Parathyroid adenoma (tissue), 2 donors: ENCODE data around the gene PLCH2.

Experiments
- H2AFZ ChIP-seq: fragments of 300-600 bp; sonication (generic); one replicate; pipeline ENCODE4 v1.7.0; 2017; ENCODE audit warnings: antibody characterized with exemption, mild to moderate bottlenecking
- H3K27ac ChIP-seq: fragments of 300-600 bp; sonication (generic); one replicate; pipeline ENCODE4 v1.7.0; 2017
- H3K27me3 ChIP-seq: fragments of 300-600 bp; sonication (generic); one replicate; pipeline ENCODE4 v1.7.0; 2017; ENCODE audit warnings: low read length; ENCODE audit not compliant: control insufficient read depth, insufficient read depth
- H3K36me3 ChIP-seq: fragments of 300-600 bp; sonication (generic); one replicate; pipeline ENCODE4 v1.7.0; 2017; ENCODE audit warnings: low read length; ENCODE audit not compliant: control insufficient read depth, insufficient read depth
- H3K4me1 ChIP-seq: fragments of 300-600 bp; sonication (generic); one replicate; pipeline ENCODE4 v1.7.0; 2017; ENCODE audit warnings: control low read depth
- H3K4me2 ChIP-seq: fragments of 300-600 bp; sonication (generic); one replicate; pipeline ENCODE4 v1.7.0; 2017; ENCODE audit warnings: low read length
- H3K4me3 ChIP-seq: fragments of 300-600 bp; sonication (generic); one replicate; pipeline ENCODE4 v1.7.0; 2017; ENCODE audit warnings: low read depth, low read length
- H3K79me2 ChIP-seq: fragments of 300-600 bp; sonication (generic); one replicate; pipeline ENCODE4 v1.7.0; 2017; ENCODE audit warnings: control low read depth
- H3K9ac ChIP-seq: fragments of 300-600 bp; sonication (generic); one replicate; pipeline ENCODE4 v1.7.0; 2017; ENCODE audit warnings: mild to moderate bottlenecking
- H3K9me3 ChIP-seq: fragments of 300-600 bp; sonication (generic); one replicate; pipeline ENCODE4 v1.7.0; 2017; ENCODE audit warnings: low read length; ENCODE audit not compliant: control insufficient read depth
- TF ChIP-seq, protein P1 (sequence below): fragments of 300-600 bp; sonication (generic); IDR thresholded peaks from one replicate; pipeline ENCODE4 v1.7.0; 2017; ENCODE audit warnings: antibody characterized with exemption, mild to moderate bottlenecking
- donor health status: primary hyperparathyroidism.

PLCH2 gene

DNA sequence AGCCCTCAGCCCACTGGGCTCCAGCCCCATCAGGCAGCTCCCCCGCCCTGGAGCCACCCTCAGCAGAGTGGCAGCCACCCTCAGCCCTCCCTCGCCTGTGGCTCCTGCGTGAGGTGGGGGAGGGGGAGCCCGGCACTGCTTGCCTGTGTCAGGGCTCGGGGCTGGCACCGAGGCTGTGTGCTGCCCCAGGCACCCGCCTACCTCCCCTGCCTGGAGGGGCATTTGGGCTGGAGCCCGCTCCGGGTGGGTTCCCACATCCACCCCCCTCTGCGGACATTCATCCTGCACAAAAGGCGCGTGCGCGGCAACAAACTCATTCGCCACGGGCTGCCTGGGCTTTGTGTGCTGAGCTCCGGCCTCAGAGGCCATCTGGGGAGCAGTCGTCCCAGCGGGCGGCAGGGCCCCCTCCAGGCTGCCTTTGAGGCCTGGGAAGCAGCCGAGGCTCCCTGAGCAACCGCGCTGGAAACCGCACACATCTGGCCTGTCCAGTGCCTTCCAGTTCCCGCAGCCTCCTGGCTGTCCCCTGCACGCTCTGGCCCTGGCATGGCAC, 67.5 kb downstream of the PLCH2 start:
- H3K27ac ChIP-seq, result no peak overlapping the region
- no peaks in the 10 kb centered on the region for H3K36me3 ChIP-seq
- peaks cover 8% of the 10 kb centered on the region for H3K4me1 ChIP-seq
- no peaks in the 10 kb centered on the region for H3K9me3 ChIP-seq
- no peak overlapping the region for H3K9ac ChIP-seq
- no peaks in the 10 kb centered on the region for H3K79me2 ChIP-seq
- H3K4me2 ChIP-seq, result no peak overlapping the region
- H3K27me3 ChIP-seq, result no peaks in the 10 kb centered on the region
- H3K4me3 ChIP-seq, result no peak overlapping the region
- peak overlapping the region; percentile 56 for H2AFZ ChIP-seq
- TF ChIP-seq, protein P1, sequence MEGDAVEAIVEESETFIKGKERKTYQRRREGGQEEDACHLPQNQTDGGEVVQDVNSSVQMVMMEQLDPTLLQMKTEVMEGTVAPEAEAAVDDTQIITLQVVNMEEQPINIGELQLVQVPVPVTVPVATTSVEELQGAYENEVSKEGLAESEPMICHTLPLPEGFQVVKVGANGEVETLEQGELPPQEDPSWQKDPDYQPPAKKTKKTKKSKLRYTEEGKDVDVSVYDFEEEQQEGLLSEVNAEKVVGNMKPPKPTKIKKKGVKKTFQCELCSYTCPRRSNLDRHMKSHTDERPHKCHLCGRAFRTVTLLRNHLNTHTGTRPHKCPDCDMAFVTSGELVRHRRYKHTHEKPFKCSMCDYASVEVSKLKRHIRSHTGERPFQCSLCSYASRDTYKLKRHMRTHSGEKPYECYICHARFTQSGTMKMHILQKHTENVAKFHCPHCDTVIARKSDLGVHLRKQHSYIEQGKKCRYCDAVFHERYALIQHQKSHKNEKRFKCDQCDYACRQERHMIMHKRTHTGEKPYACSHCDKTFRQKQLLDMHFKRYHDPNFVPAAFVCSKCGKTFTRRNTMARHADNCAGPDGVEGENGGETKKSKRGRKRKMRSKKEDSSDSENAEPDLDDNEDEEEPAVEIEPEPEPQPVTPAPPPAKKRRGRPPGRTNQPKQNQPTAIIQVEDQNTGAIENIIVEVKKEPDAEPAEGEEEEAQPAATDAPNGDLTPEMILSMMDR, result no peak

DNA sequence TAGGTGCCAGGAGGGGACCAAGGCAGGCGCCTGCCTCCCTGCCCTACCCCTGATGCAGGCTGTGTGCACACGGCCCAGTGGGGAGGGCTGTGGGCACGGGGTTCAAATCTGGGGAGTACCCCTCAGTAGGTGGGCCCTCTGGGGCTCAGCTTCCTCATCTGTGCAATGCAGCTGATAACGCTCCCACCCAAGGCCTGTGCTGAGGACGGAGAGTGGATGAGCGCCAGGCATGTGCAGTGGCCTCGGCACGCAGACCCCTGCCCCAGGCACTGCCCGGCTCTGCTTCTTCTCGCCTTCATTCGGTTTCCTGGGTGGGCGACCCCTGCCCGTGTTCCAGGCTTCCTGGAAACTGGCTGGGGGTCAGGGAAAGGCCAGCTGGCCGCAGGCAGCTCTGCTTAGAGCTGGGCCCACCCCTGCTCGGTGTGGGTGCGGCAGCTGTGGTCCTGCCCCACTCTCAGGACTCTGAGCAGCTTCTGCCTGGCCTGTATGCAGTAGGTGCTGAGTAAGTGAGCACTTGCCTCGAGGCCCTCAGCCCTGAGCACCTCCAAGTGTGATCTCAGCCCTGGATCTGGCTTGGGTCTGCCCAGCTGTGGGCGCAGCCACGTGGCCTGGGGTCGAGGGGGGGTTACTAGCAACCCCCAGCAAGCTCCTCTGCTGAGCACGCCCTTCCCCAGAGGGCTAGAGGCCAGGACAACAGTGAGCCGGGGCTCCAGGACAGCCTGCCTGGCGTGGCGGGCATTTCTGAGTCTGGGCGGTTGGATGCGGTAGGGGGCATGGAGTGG, 68.2 kb downstream of the PLCH2 start:
- H3K4me3 ChIP-seq, result no peak overlapping the region
- no peak overlapping the region for H3K9ac ChIP-seq
- no peak overlapping the region for H3K27ac ChIP-seq

DNA sequence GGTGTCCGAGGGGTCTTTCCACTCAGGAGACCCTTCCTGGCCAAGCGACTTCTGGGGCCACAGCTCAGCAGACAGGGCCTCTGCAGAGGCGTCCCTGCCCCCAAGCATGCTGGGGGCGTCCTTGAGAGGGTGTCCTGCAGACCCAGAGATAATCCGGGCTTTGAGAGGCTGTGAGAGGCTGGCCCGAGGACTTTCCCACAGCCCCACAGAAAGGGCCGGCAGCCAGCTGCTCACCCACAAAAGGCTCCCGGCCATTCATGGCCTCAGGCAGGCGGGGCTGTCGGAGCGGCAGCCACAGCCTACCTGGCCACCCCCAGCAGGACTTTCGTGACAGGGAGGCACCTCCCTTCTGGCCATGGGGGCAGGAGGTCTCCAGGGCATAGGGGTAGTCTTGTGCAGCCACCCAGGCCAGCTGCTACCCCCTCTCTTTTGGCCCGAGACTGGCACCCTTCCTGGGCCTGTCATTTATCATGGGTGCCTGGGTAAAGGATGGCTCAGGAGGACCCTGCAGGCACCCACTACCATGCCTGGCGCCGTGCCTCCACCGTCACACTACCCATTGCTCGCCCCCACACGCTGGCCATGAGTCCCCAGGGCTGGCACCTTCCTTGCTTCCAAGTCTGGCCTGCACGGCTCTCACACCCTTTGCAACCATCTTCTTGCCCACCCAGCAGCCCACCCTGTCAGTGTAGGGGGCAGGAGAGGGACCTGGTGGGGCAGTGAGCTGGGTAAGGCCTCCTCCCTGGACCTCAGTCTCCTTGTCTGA, 69.0 kb downstream of the PLCH2 start:
- Histone ChIP-seq H3K27ac (no peak overlapping the region), H3K4me2 (no peak overlapping the region), H3K9ac (no peak overlapping the region), H3K9me3 (no peaks in the 10 kb centered on the region), H3K4me1 (peaks cover 12% of the 10 kb centered on the region), H3K36me3 (no peaks in the 10 kb centered on the region), H3K79me2 (no peaks in the 10 kb centered on the region), H3K27me3 (no peaks in the 10 kb centered on the region), H3K4me3 (no peak overlapping the region), H2AFZ (no peak overlapping the region)
- TF ChIP-seq, protein P1, result no peak

More for the DNA sequence above, 68.2 kb downstream of the PLCH2 start:
- TF ChIP-seq, protein P1, result no peak
- Histone ChIP-seq H3K79me2 (no peaks in the 10 kb centered on the region), H3K4me2 (no peak overlapping the region), H2AFZ (peak overlapping the region; percentile 56), H3K27me3 (no peaks in the 10 kb centered on the region), H3K9me3 (no peaks in the 10 kb centered on the region), H3K4me1 (peaks cover 12% of the 10 kb centered on the region), H3K36me3 (no peaks in the 10 kb centered on the region)

DNA sequence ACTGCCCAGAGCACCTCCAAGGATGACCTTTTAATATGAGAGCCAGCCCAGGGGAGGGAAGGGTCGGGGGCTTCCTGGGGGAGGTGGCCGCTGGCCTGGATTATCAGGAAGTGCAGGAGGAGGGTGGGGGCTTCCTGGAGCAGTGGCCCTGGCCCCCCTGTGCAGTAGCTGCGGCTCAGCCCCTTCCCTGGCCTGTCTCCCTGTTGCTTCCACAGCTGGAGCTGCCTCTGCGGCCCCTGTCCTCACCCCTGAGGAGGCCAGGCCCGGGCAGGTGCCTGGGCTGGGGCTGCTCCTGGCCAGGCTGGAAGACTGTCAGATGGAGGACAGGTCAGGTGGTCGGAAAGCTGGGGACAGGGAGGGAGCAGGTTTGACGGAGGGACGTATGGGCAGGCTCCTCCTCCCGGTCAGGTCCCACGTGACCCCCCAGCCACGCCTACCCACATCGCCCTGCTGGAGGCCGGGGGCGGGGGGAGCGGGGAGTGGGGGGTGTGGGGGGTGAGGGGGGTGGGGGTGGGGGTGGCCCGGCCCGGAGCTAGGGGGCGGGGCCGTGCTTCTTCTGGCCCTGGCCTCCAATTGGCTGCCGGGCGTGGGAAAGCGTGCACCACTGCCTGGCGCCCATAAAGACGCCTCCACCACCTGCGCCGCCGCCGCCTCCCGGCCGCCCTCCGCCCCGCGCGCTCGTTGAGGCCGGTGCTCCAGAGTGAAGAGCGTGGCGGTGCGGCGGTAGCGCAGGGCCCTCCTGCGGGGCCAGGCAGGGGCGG, 69.8 kb downstream of the PLCH2 start:
- Histone ChIP-seq H3K4me1 (peaks cover 12% of the 10 kb centered on the region), H3K79me2 (no peaks in the 10 kb centered on the region), H3K36me3 (no peaks in the 10 kb centered on the region), H3K4me3 (peak overlapping the region; percentile 53), H3K4me2 (peak overlapping the region; percentile 74), H3K9me3 (no peaks in the 10 kb centered on the region), H3K9ac (no peak overlapping the region), H2AFZ (peak overlapping the region; percentile 62), H3K27me3 (no peaks in the 10 kb centered on the region), H3K27ac (peak overlapping the region; percentile 95)
- TF ChIP-seq, protein P1, result no peak
